HEK293 (cell line): Measurements from ENCODE around the gene EPAS1.

Experiments
- CTCF ChIP-seq: fragments of 450-650 bp; formaldehyde crosslinking; IDR thresholded peaks from 2 replicates; pipeline ENCODE4 v1.5.1; 2016; ENCODE audit warnings: missing biosample characterization, missing genetic modification characterization
- ELK4 ChIP-seq: IDR thresholded peaks from 2 replicates; pipeline ENCODE4 v1.6.1; 2011; ENCODE audit warnings: mild to moderate bottlenecking, low read depth, low read length, borderline replicate concordance
- FEZF1 ChIP-seq: fragments of 450-650 bp; formaldehyde crosslinking; IDR thresholded peaks from 2 replicates; pipeline ENCODE4 v1.5.1; 2016; ENCODE audit warnings: missing biosample characterization, missing genetic modification characterization
- GLIS2 ChIP-seq: fragments of 450-650 bp; formaldehyde crosslinking; IDR thresholded peaks from 2 replicates; pipeline ENCODE4 v1.5.1; 2016; ENCODE audit warnings: missing biosample characterization, missing genetic modification characterization
- KLF16 ChIP-seq: fragments of 450-650 bp; formaldehyde crosslinking; IDR thresholded peaks from 2 replicates; pipeline ENCODE4 v1.5.1; 2017; ENCODE audit warnings: missing biosample characterization, missing genetic modification characterization
- REST ChIP-seq: fragments of 450-650 bp; formaldehyde crosslinking; IDR thresholded peaks from 2 replicates; pipeline ENCODE4 v1.5.1; 2016; ENCODE audit warnings: missing biosample characterization, missing genetic modification characterization
- SETDB1 ChIP-seq: IDR thresholded peaks from one replicate; pipeline ENCODE4 v1.6.1; 2017; ENCODE audit warnings: mild to moderate bottlenecking, low read length, moderate library complexity, mixed read lengths; ENCODE audit not compliant: insufficient read length
- ZFP41 ChIP-seq: fragments of 450-650 bp; formaldehyde crosslinking; IDR thresholded peaks from 2 replicates; pipeline ENCODE4 v1.5.1; 2016; ENCODE audit warnings: missing biosample characterization, missing genetic modification characterization, borderline replicate concordance
- ZNF18 ChIP-seq: fragments of 450-650 bp; formaldehyde crosslinking; IDR thresholded peaks from 2 replicates; pipeline ENCODE4 v1.5.1; 2016; ENCODE audit warnings: missing biosample characterization, missing genetic modification characterization
- ZNF555 ChIP-seq: fragments of 450-650 bp; formaldehyde crosslinking; conservative IDR thresholded peaks from 2 replicates; pipeline ENCODE4 v1.5.1; 2017; ENCODE audit warnings: missing biosample characterization, mild to moderate bottlenecking, missing genetic modification characterization, inconsistent platforms
- ZNF707 ChIP-seq: fragments of 450-650 bp; formaldehyde crosslinking; IDR thresholded peaks from 2 replicates; pipeline ENCODE4 v1.5.1; 2016; ENCODE audit warnings: missing biosample characterization, missing genetic modification characterization
- ZNF768 ChIP-seq: fragments of 450-650 bp; formaldehyde crosslinking; IDR thresholded peaks from 2 replicates; pipeline ENCODE4 v1.5.1; 2018; ENCODE audit warnings: missing biosample characterization, mild to moderate bottlenecking, missing genetic modification characterization
- ZXDB ChIP-seq: fragments of 450-650 bp; formaldehyde crosslinking; IDR thresholded peaks from 2 replicates; pipeline ENCODE4 v1.5.1; 2016; ENCODE audit warnings: missing biosample characterization, missing genetic modification characterization

GRCh38 chr2:46356991-46357390 is 59.8 kb downstream of the EPAS1 start:
- no peak for TF ChIP-seq ZFP41 (tag by site-specific recombination)
- TF ChIP-seq REST (tag by site-specific recombination): no peak
- TF ChIP-seq ZNF707 (tag by site-specific recombination): no peak
- no peak for TF ChIP-seq SETDB1
- TF ChIP-seq ELK4: no peak
- no peak for TF ChIP-seq CTCF (tag by site-specific recombination)
- no peak for TF ChIP-seq ZNF555 (tag by site-specific recombination)
- TF ChIP-seq ZNF768 (tag by site-specific recombination): no peak
- TF ChIP-seq GLIS2 (tag by site-specific recombination): no peak
- no peak for TF ChIP-seq FEZF1 (tag by site-specific recombination)
- TF ChIP-seq ZXDB: no peak
- TF ChIP-seq KLF16: no peak
- no peak for TF ChIP-seq ZNF18 (tag by site-specific recombination)
